Stomach (tissue), 9 donors: ENCODE measurements around the gene CCDC148. TPM values are rescaled to one million over a fixed set of nuclear protein-coding genes. Genes with fewer than 3 reads are reported as not detected.
A peak's percentile ranks its signal among the peaks of the same experiment; 100 is the strongest.

Experiments
- DNase-seq, 2 donors: peaks; one replicate each; pipeline versions ENCODE4 v3.0.0 to v3.0.0-alpha.2; 2013 to 2019
- H3K27ac ChIP-seq, 5 donors: fragments of 200-600 bp in 4 of 5; sonication (generic) in 4 of 5; one replicate each; pipeline ENCODE4 v1.5.1; 2013 to 2019; ENCODE audit warnings: mild to moderate bottlenecking in 1 of 5, moderate library complexity in 1 of 5
- H3K27me3 ChIP-seq, 3 donors: fragments of 200-600 bp; sonication (generic); one replicate each; pipeline ENCODE4 v1.5.1; 2017 to 2019; ENCODE audit warnings: mixed run types in 1 of 3
- H3K36me3 ChIP-seq, 4 donors: fragments of 200-600 bp; sonication (generic); 1 replicate in 3 of 4; 2 replicates in 1 of 4; pipeline ENCODE4 v1.5.1; 2016 to 2019
- H3K4me1 ChIP-seq, 4 donors: fragments of 200-600 bp; sonication (generic); one replicate each; pipeline ENCODE4 v1.5.1; 2016 to 2019
- H3K4me3 ChIP-seq, 4 donors: fragments of 200-600 bp; sonication (generic) in 3 of 4; one replicate each; pipeline ENCODE4 v1.5.1; 2016 to 2019; ENCODE audit warnings: mild to moderate bottlenecking in 1 of 4
- H3K9me3 ChIP-seq, 4 donors: fragments of 200-600 bp; sonication (generic); one replicate each; pipeline ENCODE4 v1.5.1; 2016 to 2019
- EP300 ChIP-seq: sonication (generic); formaldehyde crosslinking; IDR thresholded peaks from one replicate; pipeline ENCODE4 v1.6.1; 2017; ENCODE audit warnings: antibody characterized with exemption
- POLR2A ChIP-seq, 4 donors: fragments of 450-650 bp; IDR thresholded peaks; one replicate each; pipeline ENCODE4 v1.6.1; 2016; ENCODE audit warnings: antibody characterized with exemption in 4 of 4, control low read depth in 2 of 4, mild to moderate bottlenecking in 1 of 4, moderate library complexity in 1 of 4
- POLR2AphosphoS5 ChIP-seq, 3 donors: sonication (generic); formaldehyde crosslinking; IDR thresholded peaks; one replicate each; pipeline ENCODE4 v1.6.1; 2016; ENCODE audit warnings: antibody characterized with exemption in 3 of 3
- WGBS, 5 donors: extraction: QIAGEN DNeasy Blood & Tissue Kit in 3 of 5; methylation state at CpG; one replicate each; pipeline versions ENCODE4 v1.1.5 to v1.1.7; 2013 to 2018; 5-methylcytosine and 5-hydroxymethylcytosine counted together
- intact Hi-C: fragments of 100-400 bp; cut with DNase I; formaldehyde crosslinking; loops from one replicate; pipeline ENCODE4 v1.15.1; 2023; ENCODE audit warnings: low total_unique reads
- polyA plus RNA-seq, 3 donors: library from polyadenylated mRNA; stranded (reverse); fragments of 200-250 nt; gene quantifications; one replicate each; pipeline ENCODE4 v1.2.3, GENCODE V29; 2013
- total RNA-seq, 5 donors: library from RNA; depleted of rRNA; stranded (reverse); fragments of >200 nt; gene quantifications; one replicate each; pipeline versions ENCODE4 v1.1.0 to v1.2.3, GENCODE V29; 2014 to 2016
- TF ChIP-seq, protein P1 (sequence below), 7 experiments: fragments of 450-650 bp in 4 of 7; fragments of 200-600 bp in 3 of 7; sonication (generic) in 3 of 7; IDR thresholded peaks; one replicate each; pipeline ENCODE4 v1.5.1; 2016 to 2019; ENCODE audit warnings: antibody characterized with exemption in 7 of 7, control low read depth in 2 of 7, mild to moderate bottlenecking in 1 of 7
- donor health status: healthy with polysubstance abuse.
- donor health status: Bipolar disorder and iron deficiency.
- donor health status: healthy.

CCDC148 gene
- total and polyA plus RNA-seq, 8 donors = 0.25 to 1.3 (median 0.43) TPM; not detected in 5

- WGBS, 5 donors = 53 to 62% (median 59%) methylated on average over 9 of the region's 9 CpGs
- Histone ChIP-seq H3K4me3 (peak overlapping the region in 2 of 4 donors; percentile 84 to 88), H3K36me3 (no peaks in the 10 kb centered on the region), H3K27me3 (no peaks in the 10 kb centered on the region), H3K27ac (no peak overlapping the region), H3K4me1 (peaks cover 4 to 53% (median 41%) of the 10 kb centered on the region in 4 donors), H3K9me3 (no peaks in the 10 kb centered on the region)
- intact Hi-C loops = no loop called here
- DNase-seq = no peak
- TF ChIP-seq POLR2AphosphoS5 (IDR thresholded peaks at IDR 0.05) = no peak
- TF ChIP-seq EP300 = no peak
- TF ChIP-seq, protein P1, sequence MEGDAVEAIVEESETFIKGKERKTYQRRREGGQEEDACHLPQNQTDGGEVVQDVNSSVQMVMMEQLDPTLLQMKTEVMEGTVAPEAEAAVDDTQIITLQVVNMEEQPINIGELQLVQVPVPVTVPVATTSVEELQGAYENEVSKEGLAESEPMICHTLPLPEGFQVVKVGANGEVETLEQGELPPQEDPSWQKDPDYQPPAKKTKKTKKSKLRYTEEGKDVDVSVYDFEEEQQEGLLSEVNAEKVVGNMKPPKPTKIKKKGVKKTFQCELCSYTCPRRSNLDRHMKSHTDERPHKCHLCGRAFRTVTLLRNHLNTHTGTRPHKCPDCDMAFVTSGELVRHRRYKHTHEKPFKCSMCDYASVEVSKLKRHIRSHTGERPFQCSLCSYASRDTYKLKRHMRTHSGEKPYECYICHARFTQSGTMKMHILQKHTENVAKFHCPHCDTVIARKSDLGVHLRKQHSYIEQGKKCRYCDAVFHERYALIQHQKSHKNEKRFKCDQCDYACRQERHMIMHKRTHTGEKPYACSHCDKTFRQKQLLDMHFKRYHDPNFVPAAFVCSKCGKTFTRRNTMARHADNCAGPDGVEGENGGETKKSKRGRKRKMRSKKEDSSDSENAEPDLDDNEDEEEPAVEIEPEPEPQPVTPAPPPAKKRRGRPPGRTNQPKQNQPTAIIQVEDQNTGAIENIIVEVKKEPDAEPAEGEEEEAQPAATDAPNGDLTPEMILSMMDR (IDR thresholded peaks at IDR 0.05) = no peak
- TF ChIP-seq POLR2A (IDR thresholded peaks at IDR 0.05) = no peak
These were observed 2.8 kb upstream of the CCDC148 start for GRCh38 chr2:158459161-158460003.

DNA sequence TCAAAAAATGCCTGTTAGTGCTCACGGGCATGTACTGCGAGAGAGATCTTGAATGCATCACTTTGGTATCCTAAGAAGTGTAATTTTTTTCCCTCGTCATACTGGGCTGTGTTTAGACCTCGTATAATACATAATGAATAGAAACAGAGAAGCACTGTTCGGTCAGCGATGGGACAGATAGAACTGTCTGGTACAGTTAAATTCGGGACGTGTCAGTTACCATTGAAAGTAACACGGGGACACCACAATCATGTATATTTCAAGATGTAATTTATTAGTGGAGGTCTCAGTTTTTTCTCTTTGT, 2.0 kb upstream of the CCDC148 start:
- Histone ChIP-seq H3K36me3 (no peaks in the 10 kb centered on the region), H3K27ac (peak overlapping the region in 4 of 5 donors; percentile 95 to 98 (median 96)), H3K4me3 (peak overlapping the region; percentile 79 to 88 (median 86)), H3K27me3 (no peaks in the 10 kb centered on the region), H3K4me1 (peaks cover 4 to 55% (median 38%) of the 10 kb centered on the region in 4 donors), H3K9me3 (no peaks in the 10 kb centered on the region)
- TF ChIP-seq EP300 (no peak), POLR2AphosphoS5 (IDR thresholded peaks at IDR 0.05) (no peak), POLR2A (IDR thresholded peaks at IDR 0.05) (no peak)
- TF ChIP-seq, protein P1 (IDR thresholded peaks at IDR 0.05) = no peak
- 30 to 39% (median 35%) methylated on average over 9 of the region's 9 CpGs for WGBS, 5 donors
- intact Hi-C loops = no loop called here
- no peak for DNase-seq

GRCh38 chr2:158457826-158458616, 1.5 kb upstream of the CCDC148 start:
- peaks cover 4 to 58% (median 38%) of the 10 kb centered on the region in 4 donors for H3K4me1 ChIP-seq
- WGBS, 5 donors = 0 to 1% (median 0%) methylated on average over 24 to 61 of the region's 61 CpGs
- H3K36me3 ChIP-seq = no peaks in the 10 kb centered on the region
- intact Hi-C loops = no loop called here
- H3K9me3 ChIP-seq = no peaks in the 10 kb centered on the region
- H3K27ac ChIP-seq = peak overlapping the region; percentile 90 to 98 (median 95)
- peak overlapping the region; percentile 79 to 88 (median 86) for H3K4me3 ChIP-seq
- DNase-seq = peak; percentile 90 to 95
- H3K27me3 ChIP-seq = no peaks in the 10 kb centered on the region
- TF ChIP-seq POLR2AphosphoS5 (IDR thresholded peaks at IDR 0.05) (peak in 2 of 3 donors; percentile 83 to 85), EP300 (no peak), POLR2A (IDR thresholded peaks at IDR 0.05) (peak in 1 of 4 donors; percentile 41)
- TF ChIP-seq, protein P1 (IDR thresholded peaks at IDR 0.05) = peak in 5 of 7 experiments; percentile 35 to 59 (median 47)

DNA sequence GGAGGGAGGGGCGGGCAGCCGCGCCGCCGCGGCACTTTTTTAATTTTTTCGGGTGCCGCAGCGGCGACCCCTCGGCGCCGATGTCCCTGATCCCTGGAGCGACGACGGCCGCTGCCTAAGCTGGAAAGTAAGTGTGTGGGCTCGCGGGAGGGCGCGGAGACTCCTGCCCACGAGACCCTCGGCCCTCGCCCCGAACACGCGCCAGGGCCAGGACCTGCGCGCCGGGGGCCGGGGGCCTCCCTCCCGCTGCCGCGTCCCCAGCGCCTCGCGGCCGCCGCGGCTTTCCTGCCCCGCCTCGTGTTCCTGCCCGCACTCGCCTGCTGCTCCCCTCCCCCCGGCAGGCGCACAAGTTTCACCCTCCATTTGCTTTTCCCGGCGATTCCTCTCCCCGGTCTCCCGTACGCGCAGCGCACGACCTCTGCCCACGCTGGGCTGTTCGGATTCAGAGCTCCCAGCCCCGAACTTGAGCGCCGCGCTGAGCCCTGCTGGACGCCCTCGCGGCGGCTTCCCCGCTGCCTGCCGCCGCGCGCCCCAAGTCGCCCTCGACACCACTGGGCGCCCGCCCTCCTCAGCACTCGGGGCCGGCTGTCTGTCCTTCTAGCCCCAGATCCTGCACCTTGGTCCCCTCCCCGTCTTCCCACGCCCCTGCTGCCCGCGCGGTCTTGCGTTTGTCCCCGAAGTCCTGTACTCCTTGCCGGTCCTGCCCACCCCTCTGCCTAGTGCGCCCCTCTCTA, 706 bp upstream of the CCDC148 start:
- H3K27ac ChIP-seq = peak overlapping the region; percentile 90 to 98 (median 95)
- H3K9me3 ChIP-seq = no peaks in the 10 kb centered on the region
- peak overlapping the region; percentile 79 to 88 (median 86) for H3K4me3 ChIP-seq
- WGBS, 5 donors = 0 to 1% (median 0%) methylated on average over 50 to 83 of the region's 84 CpGs
- intact Hi-C loops = no loop called here
- no peaks in the 10 kb centered on the region for H3K36me3 ChIP-seq
- H3K4me1 ChIP-seq = peaks cover 4 to 55% (median 38%) of the 10 kb centered on the region in 4 donors
- H3K27me3 ChIP-seq = no peaks in the 10 kb centered on the region
- TF ChIP-seq POLR2AphosphoS5 (IDR thresholded peaks at IDR 0.05) = no peak
- TF ChIP-seq EP300 = no peak
- no peak for TF ChIP-seq POLR2A (IDR thresholded peaks at IDR 0.05)
- TF ChIP-seq, protein P1 (IDR thresholded peaks at IDR 0.05) = no peak
- DNase-seq = peak; percentile 65 to 89
